GM19238 (cell line): ENCODE measurements around the gene BABAM1.
A peak's percentile ranks its signal among the peaks of the same experiment; 100 is the strongest.

ENCODE experiments used
- DNase-seq: peaks from one replicate; pipeline ENCODE4 v3.0.0; 2011; ENCODE audit warnings: low spot score; ENCODE audit not compliant: insufficient read length

BABAM1 gene

GRCh38 chr19:17302391-17303166, 35.3 kb downstream of the BABAM1 start:
- no peak for DNase-seq

DNA sequence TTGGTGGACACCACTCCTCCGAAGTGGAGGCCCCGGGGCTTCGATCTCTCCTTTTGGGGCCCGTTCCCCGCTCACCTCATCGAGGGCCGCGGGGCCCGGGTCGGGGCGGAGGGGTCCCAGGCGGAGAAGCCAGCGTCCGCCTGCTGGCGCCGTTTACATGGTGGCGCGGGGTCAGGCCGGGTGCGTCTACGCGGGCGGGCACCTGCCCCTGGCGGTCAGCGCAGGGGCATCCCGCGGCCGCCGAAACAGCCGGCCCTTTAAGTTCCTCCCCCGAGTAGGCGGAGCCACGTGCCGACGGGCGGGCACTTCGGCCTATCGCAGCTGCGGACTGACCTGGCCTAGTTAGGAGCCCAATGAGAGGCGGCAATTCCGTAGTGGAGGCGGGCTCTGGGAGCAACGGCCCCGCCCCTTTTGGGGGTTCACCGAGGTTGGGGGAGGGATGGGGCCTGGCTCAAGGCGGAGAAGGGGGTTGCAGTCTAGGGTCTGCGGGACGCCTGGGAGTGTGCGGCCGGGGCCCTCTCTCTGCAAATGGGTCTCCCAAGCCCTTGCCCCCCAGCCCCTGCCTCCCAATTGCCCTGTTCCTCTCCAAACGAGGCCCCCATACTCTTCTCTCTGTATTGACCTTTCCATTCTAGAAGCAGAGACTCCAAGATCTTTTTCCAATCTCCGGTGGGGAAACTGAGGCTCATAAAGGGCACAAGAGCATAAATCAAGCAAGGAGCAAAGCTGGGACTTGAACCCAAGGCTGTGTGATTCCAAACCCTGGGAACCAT, 36.1 kb downstream of the BABAM1 start, which contains the start of gene ABHD8:
Gene ABHD8, minus strand, starts transcription at position 259 of the 773 bp plus-strand sequence. CDS start 1,809 bp downstream, outside the sequence.
- DNase-seq, result peak; percentile 93

DNA sequence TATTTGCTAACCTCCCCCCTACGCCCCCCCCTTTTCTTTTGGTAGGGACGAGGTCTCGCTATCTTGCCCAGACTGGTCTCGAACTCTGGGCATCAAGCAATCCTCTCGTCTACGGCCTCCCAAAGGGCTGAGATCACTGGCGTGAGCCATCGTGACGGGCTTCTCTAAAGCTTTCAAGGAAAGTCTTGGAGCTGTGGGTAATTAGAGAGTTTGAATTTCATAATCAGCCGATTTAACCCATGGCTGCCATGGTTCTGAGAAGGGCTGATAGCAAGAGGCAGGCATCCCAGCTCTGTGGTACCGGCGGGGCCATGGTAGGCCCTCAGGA, 36.7 kb downstream of the BABAM1 start:
- no peak for DNase-seq

- DNase-seq, result no peak
These were observed 37.4 kb downstream of the BABAM1 start for GRCh38 chr19:17304386-17305215.

GRCh38 chr19:17305216-17305516, 37.9 kb downstream of the BABAM1 start:
- DNase-seq, result no peak

DNA sequence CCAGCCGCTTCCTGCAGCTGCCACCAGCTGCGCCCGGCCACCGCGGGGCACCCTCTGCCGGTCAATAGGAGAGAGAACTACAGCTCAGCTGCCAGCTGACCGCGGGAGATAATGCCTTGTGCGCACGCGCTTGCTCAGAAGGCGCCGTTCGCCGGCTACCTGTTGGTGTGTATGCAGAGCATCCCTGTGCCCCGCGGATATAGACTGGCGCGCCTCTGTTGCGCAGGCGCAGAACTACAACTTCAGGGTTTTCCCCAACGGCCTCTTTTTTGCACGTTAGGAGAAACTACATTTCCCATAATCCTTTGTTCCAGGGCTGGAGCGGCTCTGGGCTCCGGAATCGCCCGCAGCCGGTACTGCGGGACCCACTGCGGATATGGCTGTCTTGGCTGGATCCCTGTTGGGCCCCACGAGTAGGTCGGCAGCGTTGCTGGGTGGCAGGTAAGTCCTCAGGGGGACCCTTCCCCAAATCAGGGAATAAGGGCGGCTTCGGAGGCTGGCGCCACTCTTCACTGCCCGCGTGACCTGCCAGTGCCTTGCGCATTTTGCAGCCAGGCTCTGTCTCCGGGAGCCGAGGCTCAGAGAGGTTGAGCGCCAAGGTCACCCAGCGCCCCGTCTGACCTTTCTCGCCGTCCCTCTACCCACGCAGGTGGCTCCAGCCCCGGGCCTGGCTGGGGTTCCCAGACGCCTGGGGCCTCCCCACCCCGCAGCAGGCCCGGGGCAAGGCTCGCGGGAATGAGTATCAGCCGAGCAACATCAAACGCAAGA, 38.5 kb downstream of the BABAM1 start, which contains the start of gene MRPL34:
Gene MRPL34, plus strand, starts transcription at position 356 of the 768 bp plus-strand sequence. Its CDS starts 21 bp downstream, at position 377.
- DNase-seq, result peak; percentile 75

- DNase-seq, result no peak
These were observed 39.1 kb downstream of the BABAM1 start for GRCh38 chr19:17306285-17306714.

DNA sequence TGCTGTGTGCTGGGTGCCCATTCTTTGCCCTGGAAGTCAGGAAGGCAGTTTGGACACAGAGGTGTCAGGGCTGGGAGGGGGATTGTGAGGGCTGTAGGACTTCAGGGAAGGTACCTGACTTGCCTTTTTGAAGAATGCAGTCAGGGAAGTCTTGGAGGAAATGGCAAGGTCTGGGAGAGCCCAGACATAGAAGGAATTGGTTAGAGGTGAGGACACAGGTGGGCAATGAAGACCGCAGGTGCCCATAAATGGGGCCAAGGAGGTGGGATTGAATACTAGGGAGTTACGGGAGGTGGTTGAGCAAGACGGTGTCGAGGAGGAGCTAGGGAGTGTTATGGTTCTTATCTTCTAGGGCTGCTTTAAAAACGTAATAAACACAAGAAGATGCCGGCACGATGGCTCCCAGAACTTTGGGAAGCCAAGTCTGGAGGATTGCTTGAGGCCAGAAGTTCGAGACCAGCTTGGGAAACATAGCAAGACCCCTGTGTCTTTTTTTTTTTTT, 40.7 kb downstream of the BABAM1 start:
- no peak for DNase-seq

DNA sequence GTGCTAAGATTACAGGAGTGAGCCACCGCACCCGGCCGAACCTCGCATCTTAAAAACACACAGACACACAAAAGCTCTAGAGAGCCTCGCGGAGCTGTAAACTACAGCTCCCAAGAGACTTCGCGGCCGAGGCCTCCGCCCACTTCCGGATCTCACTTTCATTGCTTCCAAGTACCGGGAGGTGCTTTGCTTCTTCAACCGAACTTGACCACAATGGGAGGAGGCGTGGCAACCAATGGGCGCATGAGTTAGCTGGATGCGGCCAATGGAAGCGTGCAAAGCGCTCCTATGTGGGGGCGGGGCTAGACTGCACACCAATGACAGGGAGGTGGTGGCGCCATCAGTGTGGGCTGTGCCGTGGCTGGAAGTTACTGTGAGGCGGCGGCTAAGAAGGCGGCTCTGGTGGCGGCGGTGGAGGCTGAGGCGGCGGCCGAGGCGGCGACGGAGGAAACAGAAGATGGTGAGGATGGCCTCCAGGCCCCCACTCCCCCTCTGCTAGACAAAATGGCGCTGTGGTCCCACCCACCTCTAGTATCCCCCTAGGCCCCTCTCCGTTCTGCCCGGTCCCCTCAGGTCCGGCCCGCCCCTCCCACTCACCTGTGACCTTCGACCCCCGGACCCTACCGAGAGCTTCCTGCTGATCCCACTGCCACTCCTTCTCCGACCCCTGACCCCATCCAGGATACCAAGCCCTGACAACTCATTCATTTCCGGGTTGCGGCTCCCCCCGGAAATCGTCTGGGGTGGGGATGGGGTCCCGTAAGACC, 42.1 kb downstream of the BABAM1 start, which contains the start of gene DDA1:
Gene DDA1, plus strand, starts transcription at position 366 of the 767 bp plus-strand sequence. Its CDS starts 92 bp downstream, at position 458.
- DNase-seq, result peak; percentile 98

- DNase-seq, result no peak
These were observed 42.8 kb downstream of the BABAM1 start for GRCh38 chr19:17309965-17310461.

GRCh38 chr19:17311455-17312188, 44.4 kb downstream of the BABAM1 start:
- DNase-seq, result no peak

DNA sequence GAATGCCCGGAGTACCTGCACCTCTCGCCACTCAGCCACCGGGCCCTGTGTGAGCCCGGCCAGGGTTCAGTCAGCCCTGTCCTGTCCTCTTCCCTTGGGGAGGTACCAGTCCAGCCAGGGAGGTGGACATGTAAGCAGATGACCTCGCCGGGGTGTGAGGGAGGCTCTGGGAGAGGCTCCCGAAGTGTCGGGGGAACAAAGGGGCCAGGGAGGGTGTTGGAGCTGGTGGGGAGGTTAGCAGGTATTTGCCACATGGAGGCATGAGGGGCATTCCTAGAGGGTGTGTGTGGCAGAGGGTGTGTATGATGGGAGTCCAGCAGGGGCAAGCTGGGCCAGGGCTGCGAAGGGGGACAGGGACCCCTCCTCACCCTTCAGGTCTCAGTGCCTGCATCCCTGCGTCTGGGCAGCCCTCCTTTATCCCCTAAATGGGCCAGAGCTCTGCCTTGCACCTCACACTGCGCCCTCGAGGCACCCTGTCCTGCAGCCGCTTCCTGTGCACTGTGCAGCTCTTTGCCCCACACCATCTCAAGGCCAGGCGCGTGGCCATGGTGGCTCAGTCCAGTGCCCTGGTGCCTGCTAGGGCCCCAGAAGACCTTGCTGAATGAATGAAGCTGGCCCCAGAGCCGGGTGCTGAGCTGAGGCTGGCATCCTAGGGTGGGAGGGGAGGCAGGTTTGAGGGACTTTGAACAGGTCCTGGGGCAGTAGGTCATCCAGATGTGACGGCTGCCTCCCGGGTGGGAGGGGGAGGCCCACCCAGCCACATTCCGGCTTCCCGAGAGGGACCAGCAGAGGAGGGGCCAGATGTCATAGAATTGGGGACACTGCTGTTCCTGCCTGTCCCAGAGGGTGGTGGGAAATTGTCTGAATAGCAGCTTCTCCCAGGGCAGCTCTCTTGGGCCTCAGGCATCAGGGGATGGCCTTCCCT, 45.2 kb downstream of the BABAM1 start:
- no peak for DNase-seq

DNA sequence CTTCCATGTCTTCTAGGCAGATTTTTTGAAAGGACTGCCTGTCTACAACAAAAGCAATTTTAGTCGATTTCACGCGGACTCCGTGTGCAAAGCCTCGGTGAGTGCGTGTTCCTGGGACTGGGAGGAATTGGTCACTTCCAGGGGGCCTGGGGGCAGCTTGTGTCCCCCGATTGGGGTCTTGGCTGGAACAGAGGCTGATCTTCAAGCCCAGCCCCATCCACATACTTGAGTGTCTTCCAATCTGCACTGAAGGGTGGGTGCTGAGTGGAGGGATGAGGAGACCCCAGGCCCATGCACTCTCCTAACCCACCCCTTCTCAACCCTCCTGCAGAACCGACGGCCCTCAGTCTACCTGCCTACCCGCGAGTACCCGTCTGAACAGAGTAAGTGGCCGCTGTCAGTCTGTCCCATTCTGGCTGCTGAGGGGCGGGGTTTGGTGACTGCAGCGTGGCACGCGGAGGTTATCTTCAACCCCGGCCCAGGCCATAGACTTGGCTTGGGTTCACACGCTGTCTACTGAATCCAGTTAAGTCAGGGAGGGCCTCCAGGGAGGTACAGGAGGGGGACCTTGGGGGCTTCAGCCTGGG, 46.9 kb downstream of the BABAM1 start:
- DNase-seq, result no peak

DNA sequence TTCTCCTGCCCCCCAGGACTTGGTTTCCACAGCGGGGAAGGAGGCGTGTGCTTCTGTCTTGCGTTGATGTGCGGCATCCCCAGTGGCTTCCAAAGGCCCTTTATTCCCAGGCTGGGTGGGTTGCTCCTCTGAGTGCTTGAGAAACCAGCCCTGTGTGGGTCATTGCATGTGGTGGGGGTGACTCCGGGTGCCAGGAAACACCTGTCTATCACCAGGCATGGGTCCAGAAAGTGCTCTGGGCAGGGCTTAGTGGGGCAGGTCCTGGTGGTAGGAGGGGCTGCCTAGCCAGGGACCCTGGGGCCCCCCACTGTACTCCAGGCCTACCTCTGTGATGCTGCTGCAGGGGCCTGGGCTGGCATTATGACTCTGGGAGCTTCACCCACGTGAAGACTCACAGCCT, 51.7 kb downstream of the BABAM1 start:
- DNase-seq, result no peak

- DNase-seq, result no peak
These were observed 52.4 kb downstream of the BABAM1 start for GRCh38 chr19:17319473-17320238.

GRCh38 chr19:17320435-17320834, 53.2 kb downstream of the BABAM1 start:
- DNase-seq, result no peak
